ENCODE results near the gene SNCA. TPM values are rescaled to one million over a fixed set of nuclear protein-coding genes. Genes with fewer than 3 reads are reported as not detected.

The SNCA gene
- total and polyA plus RNA-seq, 5 experiments from 2014 or later, result not detected

DNA sequence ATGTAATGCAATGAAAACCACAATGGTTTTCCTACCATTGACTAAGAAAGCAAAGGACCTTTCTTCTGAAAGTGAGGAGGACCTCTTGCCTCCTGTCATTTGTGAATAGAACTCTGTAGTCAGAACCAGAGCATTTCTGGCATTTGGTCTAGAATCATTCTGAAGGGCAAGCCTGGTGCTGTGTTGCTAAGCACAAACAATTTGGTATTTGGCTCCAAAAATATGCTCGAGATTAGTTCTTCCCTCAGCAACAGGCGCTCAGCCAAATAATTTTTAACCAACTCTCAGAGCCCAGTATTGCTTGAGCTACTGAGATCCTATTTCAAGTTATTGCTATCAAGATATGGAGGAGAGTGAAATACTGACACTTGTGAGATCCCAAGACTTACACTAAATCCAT lies 71.0 kb downstream of the SNCA start:
- DNase-seq (no peak), ATAC-seq (no peak)
- POLR2A ChIA-PET, result no interaction called here
- Mint-ChIP-seq H3K27ac (no peak overlapping the region), H3K9me3 (peaks cover 0 to 5% (median 0%) of the 10 kb centered on the region in 9 donors), H3K4me1 (no peaks in the 10 kb centered on the region), H3K27me3 (peaks cover 0 to 3% (median 3%) of the 10 kb centered on the region in 5 donors), H3K4me3 (no peak overlapping the region), H3K36me3 (no peaks in the 10 kb centered on the region)

DNA sequence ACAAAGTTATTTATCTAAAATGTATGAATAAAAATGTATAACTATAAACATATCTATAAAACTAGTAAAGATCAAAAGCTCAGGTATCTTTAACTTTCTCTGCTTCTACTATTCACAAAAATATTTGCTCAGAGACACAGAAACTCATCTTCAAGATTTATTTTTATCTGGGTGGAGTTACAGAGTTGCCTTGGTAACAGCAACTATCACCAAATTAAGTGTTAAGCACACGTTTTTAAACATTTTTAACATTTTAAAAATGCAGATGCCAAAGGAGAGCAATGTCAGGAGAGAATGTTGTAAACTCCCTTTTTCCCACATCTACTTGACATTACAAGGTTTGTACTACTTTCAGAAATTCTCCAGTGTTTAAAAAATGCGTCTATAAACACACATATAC lies 71.4 kb downstream of the SNCA start:
- H3K27me3 Mint-ChIP-seq, result peaks cover 0 to 3% (median 2%) of the 10 kb centered on the region in 5 donors
- POLR2A ChIA-PET, result no interaction called here
- no peak overlapping the region for H3K27ac Mint-ChIP-seq
- H3K36me3 Mint-ChIP-seq, result no peaks in the 10 kb centered on the region
- H3K4me1 Mint-ChIP-seq, result no peaks in the 10 kb centered on the region
- no peak for DNase-seq
- peaks cover 0 to 5% (median 0%) of the 10 kb centered on the region in 9 donors for H3K9me3 Mint-ChIP-seq
- ATAC-seq, result no peak
- H3K4me3 Mint-ChIP-seq, result no peak overlapping the region

DNA sequence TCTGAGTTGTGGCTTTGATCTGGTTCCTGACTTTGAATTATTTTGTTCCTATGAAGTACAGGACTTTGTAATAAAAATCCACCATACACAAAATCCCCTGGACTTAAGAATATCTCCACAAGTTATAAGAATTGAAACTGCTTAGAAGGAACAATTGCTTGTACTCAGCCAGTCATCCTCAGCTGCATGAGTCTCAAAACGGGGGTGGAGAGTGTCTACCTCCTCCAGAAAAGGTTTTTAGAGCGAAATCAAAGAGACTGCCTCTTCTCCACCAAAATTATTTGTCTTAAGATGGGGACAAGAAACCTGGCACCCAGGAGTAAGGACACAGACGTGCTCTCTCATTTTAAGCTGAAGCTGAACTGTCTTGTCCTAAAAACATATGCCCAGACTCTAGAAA lies 74.7 kb downstream of the SNCA start:
- POLR2A ChIA-PET, result no interaction called here
- H3K27ac Mint-ChIP-seq, result no peak overlapping the region
- H3K9me3 Mint-ChIP-seq, result no peaks in the 10 kb centered on the region
- H3K36me3 Mint-ChIP-seq, result no peaks in the 10 kb centered on the region
- DNase-seq (no peak), ATAC-seq (no peak)
- no peak overlapping the region for H3K4me3 Mint-ChIP-seq
- H3K4me1 Mint-ChIP-seq, result no peaks in the 10 kb centered on the region
- peaks cover 0 to 1% (median 0%) of the 10 kb centered on the region in 5 donors for H3K27me3 Mint-ChIP-seq

DNA sequence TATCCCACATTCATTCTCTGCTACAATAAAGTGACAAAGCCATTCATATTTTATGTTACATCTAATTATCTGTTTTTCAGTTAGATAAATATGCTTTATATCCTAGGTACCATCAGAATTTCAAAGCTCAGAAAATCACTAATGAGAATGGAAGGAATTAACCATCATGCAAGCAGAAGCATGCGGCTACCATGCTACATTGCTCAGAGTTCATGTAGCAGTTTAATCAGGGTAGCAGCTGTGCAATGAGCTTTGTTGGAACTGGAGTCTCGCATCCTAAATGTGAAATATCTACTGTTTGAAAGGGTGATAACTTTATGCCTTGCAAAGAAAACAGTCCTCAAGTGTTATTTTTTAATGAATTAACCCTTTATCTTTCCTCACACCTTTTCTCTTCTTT lies 77.5 kb downstream of the SNCA start:
- Mint-ChIP-seq H3K27me3 (no peaks in the 10 kb centered on the region), H3K27ac (no peak overlapping the region), H3K4me1 (no peaks in the 10 kb centered on the region), H3K36me3 (no peaks in the 10 kb centered on the region), H3K4me3 (no peak overlapping the region), H3K9me3 (no peaks in the 10 kb centered on the region)
- ATAC-seq (no peak), DNase-seq (no peak)
- POLR2A ChIA-PET, result no interaction called here

DNA sequence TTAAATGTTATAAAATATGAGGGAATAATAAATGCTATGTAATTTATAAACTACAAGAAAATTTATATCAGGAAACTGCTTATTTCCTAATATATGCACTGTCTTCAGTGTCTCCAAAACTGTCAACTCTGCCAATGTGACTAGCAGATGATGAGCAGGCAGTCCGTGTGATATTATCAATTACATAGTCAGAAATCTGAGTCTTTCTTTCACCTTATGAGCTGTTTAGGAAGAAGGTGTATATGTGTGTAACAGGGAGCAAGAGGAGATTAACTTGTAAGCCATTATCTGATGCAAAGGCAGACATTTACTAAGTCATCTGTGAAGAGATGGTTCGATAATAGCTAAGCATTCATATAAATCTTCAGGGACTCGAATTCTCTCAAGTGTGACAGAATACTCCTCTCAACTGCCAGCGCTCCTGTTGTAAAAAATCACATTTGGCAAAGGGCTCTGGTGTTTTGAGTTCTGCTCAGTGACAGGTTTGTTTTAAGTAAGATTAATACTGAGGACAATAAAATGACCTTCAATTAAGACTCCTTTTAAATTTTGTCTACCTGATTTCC lies 79.7 kb downstream of the SNCA start:
- H3K27ac Mint-ChIP-seq, result no peak overlapping the region
- H3K27me3 Mint-ChIP-seq, result peaks cover 0 to 4% (median 0%) of the 10 kb centered on the region in 5 donors
- no peaks in the 10 kb centered on the region for H3K4me1 Mint-ChIP-seq
- H3K9me3 Mint-ChIP-seq, result no peaks in the 10 kb centered on the region
- no peak overlapping the region for H3K4me3 Mint-ChIP-seq
- ATAC-seq (no peak), DNase-seq (no peak)
- POLR2A ChIA-PET, result no interaction called here
- H3K36me3 Mint-ChIP-seq, result no peaks in the 10 kb centered on the region

DNA sequence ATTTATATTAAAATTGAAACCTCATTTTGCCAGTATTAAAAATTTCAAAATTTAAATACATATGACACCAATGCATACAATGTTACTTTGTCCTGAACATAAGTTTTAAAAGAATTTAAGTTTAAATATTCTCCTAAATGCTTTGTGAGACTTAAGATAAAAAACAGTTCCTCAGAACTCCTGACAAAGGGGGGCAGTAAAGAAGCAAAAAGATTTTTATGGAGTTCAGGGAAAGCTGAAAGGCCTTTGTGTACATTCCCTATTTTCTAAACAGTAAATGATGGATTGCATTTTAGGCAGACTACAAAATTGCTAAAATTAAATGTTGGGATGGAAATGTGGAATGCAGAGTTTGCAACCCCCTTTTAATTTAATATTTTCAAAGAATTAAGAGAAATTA lies 81.7 kb downstream of the SNCA start:
- no peak for ATAC-seq
- H3K4me1 Mint-ChIP-seq, result no peaks in the 10 kb centered on the region
- POLR2A ChIA-PET, result no interaction called here

DNA sequence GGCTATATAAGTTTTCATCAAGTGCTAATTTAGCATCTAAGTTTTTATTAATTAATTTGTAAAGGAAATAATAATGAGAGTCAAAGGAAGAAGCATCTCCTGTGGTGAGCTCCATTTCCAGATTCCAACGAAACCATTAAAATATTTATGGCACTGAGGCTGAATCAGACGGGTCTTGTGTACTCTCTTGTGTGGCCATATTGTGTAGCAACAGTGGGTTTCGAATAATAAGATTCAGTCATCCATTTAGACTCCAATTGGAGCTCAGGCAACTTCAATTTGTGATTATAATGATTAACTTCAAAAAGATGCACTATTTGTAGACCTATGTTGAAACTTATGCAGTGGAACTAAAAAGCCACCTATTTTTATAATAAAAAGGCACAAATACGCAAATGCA lies 82.4 kb downstream of the SNCA start:
- peaks cover 0 to 4% (median 0%) of the 10 kb centered on the region in 5 donors for H3K27me3 Mint-ChIP-seq
- H3K9me3 Mint-ChIP-seq, result no peaks in the 10 kb centered on the region
- ATAC-seq (no peak), DNase-seq (no peak)
- no peak overlapping the region for H3K27ac Mint-ChIP-seq
- no peaks in the 10 kb centered on the region for H3K4me1 Mint-ChIP-seq
- H3K4me3 Mint-ChIP-seq, result no peak overlapping the region
- no peaks in the 10 kb centered on the region for H3K36me3 Mint-ChIP-seq
- POLR2A ChIA-PET, result no interaction called here

More for the DNA sequence above, 81.7 kb downstream of the SNCA start:
- Mint-ChIP-seq H3K4me3 (no peak overlapping the region), H3K9me3 (no peaks in the 10 kb centered on the region), H3K36me3 (no peaks in the 10 kb centered on the region), H3K27me3 (peaks cover 0 to 4% (median 0%) of the 10 kb centered on the region in 5 donors), H3K27ac (no peak overlapping the region)
- no peak for DNase-seq

DNA sequence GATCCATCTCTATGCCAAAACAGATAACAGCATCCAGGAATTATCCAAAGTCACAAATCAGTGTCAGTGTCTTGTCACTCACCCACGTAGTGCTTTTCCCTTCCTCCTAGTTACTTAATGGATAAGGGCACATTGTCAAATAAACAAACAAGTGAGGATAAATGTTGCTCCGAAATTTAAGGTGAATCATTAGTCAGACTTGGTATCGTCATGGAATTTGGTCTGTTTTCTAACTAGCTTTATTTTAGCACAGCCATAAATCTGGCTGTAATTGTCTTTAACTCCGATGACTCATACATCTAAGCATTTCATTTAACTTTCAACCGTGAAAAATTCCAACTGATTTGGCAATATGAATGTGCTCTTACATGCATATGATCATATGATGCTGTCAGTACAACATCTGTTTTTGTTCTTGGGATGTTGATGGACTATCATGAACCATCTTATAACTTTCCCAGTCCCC lies 83.3 kb downstream of the SNCA start:
- Mint-ChIP-seq H3K4me1 (no peaks in the 10 kb centered on the region), H3K36me3 (no peaks in the 10 kb centered on the region), H3K27ac (no peak overlapping the region), H3K27me3 (peaks cover 0 to 4% (median 0%) of the 10 kb centered on the region in 5 donors), H3K9me3 (no peaks in the 10 kb centered on the region), H3K4me3 (no peak overlapping the region)
- DNase-seq (no peak), ATAC-seq (no peak)
- POLR2A ChIA-PET, result no interaction called here

DNA sequence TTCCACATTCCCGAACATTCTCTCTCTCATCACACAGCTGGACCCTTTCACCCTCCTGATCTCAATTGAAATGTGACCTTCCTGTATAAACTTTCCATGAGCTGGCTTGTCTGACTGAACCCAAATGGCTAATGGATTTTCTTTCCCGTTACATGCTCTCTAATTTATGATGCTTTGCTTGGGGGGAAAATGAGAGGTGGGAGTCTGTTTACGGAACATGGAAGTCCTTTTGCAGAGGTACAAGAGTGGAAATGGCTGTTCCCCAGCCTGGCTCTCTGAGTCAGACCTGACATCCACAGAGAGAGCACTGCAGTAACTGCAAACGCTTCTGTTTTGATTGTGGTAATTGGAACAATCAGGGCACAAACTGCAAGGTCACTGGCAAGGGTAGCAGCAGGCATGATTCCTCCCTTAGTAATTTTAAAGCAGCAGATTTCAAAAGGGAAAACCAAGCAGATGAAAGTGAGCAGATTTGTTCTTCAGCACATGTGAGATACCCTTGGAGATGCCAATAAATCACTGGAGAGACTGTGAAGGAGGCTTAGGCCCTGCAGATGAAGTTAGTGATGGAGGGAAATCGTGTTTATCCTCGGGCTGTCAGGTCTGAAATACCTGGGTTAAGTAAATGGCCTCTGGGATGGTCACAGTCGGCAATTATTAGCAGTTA lies 83.9 kb downstream of the SNCA start:
- Mint-ChIP-seq H3K4me1 (no peaks in the 10 kb centered on the region), H3K36me3 (no peaks in the 10 kb centered on the region), H3K4me3 (no peak overlapping the region), H3K27ac (no peak overlapping the region), H3K9me3 (no peaks in the 10 kb centered on the region), H3K27me3 (peaks cover 0 to 4% (median 0%) of the 10 kb centered on the region in 5 donors)
- POLR2A ChIA-PET, result no interaction called here
- DNase-seq, result no peak
- ATAC-seq, result no peak

DNA sequence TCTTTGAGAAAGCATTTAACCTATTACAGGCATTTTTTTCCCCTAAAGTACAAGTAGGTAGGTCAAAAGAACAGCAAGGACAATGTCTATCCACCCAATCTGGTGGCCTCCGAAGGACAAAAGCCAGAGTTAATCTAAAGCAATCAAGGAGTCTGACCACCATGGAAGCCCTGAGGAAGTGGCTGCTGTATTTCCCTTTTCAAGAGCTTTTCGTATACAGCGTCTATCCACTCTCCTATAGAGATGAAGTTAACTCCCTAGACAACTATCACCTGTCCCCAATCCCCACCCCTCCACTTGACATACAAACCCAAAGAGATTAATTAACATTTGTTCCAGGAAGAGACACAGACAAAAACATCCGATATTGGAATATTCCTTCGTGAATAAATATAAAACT lies 85.5 kb downstream of the SNCA start:
- Mint-ChIP-seq H3K4me3 (no peak overlapping the region), H3K27ac (no peak overlapping the region), H3K36me3 (no peaks in the 10 kb centered on the region), H3K4me1 (no peaks in the 10 kb centered on the region), H3K27me3 (peaks cover 0 to 4% (median 0%) of the 10 kb centered on the region in 5 donors), H3K9me3 (no peaks in the 10 kb centered on the region)
- ATAC-seq (no peak), DNase-seq (no peak)
- POLR2A ChIA-PET, result no interaction called here

DNA sequence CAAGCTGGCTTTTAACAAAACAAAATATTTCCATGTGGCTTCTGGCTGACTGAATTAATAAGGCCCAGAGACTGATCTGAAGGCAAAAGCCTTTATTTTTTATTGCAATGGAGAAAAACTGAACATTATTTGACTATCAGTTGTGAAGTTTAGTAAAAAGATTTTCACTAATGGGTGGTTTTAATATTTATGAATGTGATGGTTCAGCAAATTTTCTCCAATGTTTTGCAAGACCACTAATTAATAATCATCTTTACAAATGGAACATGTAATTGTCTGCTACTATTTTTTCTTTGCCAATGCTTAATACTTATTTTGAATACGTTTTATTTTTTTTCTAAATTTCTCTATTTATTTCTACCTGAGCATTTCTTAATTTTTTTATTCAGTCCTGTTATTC lies 90.6 kb downstream of the SNCA start:
- Mint-ChIP-seq H3K27me3 (peaks cover 0 to 3% (median 0%) of the 10 kb centered on the region in 5 donors), H3K27ac (no peak overlapping the region), H3K4me3 (no peak overlapping the region), H3K9me3 (no peaks in the 10 kb centered on the region), H3K36me3 (no peaks in the 10 kb centered on the region), H3K4me1 (no peaks in the 10 kb centered on the region)
- POLR2A ChIA-PET, result no interaction called here
- DNase-seq (no peak), ATAC-seq (no peak)

DNA sequence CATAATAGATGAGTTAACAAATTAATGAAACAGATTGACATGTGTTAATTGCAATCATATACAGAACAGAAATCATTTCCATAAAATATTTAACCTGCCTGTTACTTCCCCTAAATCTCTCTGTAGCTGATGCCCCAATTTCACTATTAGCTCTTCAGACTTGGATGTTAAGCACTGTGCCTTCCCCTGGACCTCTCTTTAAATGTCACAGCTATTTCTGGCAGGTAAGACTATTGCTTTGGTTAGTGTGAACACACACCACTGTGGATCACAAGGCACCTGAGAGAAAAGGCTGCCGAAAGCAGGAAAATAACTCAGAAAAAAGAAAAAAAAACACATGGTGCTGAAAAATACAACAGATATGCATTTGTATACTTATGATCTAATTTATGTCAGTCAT lies 91.3 kb downstream of the SNCA start:
- no peaks in the 10 kb centered on the region for H3K36me3 Mint-ChIP-seq
- no peak overlapping the region for H3K27ac Mint-ChIP-seq
- H3K27me3 Mint-ChIP-seq, result peaks cover 0 to 3% (median 0%) of the 10 kb centered on the region in 5 donors
- POLR2A ChIA-PET, result no interaction called here
- no peak for ATAC-seq
- H3K4me3 Mint-ChIP-seq, result no peak overlapping the region
- H3K9me3 Mint-ChIP-seq, result no peaks in the 10 kb centered on the region
- no peak for DNase-seq
- H3K4me1 Mint-ChIP-seq, result no peaks in the 10 kb centered on the region

DNA sequence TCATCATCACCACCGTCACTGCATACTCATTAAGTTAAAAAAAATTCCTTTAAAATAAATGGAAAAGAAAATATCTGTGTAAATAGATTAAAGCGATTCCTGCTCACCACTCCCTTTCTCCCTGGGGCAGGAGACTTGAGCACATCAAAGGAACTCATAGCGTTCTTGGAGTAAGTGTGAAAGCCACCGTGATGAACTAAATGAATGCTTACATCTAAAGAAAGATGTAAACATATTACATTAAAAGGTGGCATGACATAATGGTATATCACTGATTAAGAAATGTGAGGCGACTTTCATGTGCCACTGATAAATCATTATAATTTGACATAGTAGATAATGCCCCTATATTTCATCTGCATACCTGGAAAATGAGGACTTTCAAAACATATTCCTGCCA lies 92.0 kb downstream of the SNCA start:
- ATAC-seq, result no peak
- Mint-ChIP-seq H3K27me3 (peaks cover 0 to 3% (median 0%) of the 10 kb centered on the region in 5 donors), H3K27ac (no peak overlapping the region), H3K4me3 (no peak overlapping the region), H3K9me3 (no peaks in the 10 kb centered on the region), H3K36me3 (no peaks in the 10 kb centered on the region), H3K4me1 (no peaks in the 10 kb centered on the region)
- DNase-seq, result no peak
- POLR2A ChIA-PET, result no interaction called here

DNA sequence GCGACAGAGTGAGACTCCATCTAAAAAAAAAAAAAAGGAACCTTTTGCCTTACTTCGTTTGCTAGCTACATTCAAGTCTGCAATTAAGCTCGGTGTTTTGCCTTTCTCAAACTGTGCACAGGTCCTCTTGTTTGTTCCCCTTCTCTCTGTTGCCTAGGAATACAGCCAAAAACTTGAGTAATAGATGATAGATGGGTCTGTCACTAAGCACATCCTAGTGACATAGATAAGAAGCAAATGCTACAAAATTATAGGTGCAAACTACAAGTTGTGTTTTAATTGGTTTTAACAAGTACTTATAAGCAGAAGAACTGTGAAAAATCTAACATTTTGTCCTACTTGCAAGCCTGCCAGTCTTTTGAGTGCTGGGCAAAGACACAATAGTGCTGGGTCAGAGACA lies 95.2 kb downstream of the SNCA start:
- POLR2A ChIA-PET, result no interaction called here
- no peak overlapping the region for H3K27ac Mint-ChIP-seq
- DNase-seq, result no peak
- peaks cover 0 to 6% (median 0%) of the 10 kb centered on the region in 9 donors for H3K9me3 Mint-ChIP-seq
- no peaks in the 10 kb centered on the region for H3K36me3 Mint-ChIP-seq
- H3K4me1 Mint-ChIP-seq, result no peaks in the 10 kb centered on the region
- H3K4me3 Mint-ChIP-seq, result no peak overlapping the region
- ATAC-seq, result no peak
- peaks cover 0 to 3% (median 0%) of the 10 kb centered on the region in 5 donors for H3K27me3 Mint-ChIP-seq
